Measurements from ENCODE around the gene RCAN1. TPM values are rescaled to one million over a fixed set of nuclear protein-coding genes. Genes with fewer than 3 reads are reported as not detected.

RCAN1 gene
- total and polyA plus RNA-seq, 2 of the 8 experiments (the other 6 are each of a cell fraction or from before 2014, with no cell fraction given), result 1.7 to 6.4 TPM

DNA sequence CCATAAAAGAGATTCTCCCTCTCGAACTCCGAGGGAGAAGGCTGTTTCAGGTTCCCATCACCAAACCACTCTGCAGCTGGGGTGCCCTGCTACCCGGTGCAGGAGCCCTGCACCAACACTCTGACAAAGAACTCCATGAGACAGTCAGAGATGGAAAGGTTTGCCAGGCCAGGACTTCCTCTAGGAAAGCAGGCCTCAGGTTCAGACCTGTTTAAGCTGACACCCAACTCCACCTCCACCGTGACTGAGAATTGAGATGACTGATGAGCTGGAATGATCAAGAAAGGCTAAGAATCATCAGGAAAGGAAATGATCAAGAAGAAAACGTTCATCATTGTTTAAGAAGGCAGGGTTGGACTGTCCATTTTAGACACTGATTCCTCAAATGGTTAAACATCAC, 56.7 kb downstream of the RCAN1 start:
- Histone ChIP-seq H3K79me2 (ENCODE audit: control insufficient read depth in 1 of 2, insufficient read depth in 2 of 2, low read length in 2 of 2) (no peaks in the 10 kb centered on the region), H3K14ac (ENCODE audit: insufficient read length) (no peak overlapping the region), H2BK5ac (ENCODE audit: low read depth, low read length) (no peak overlapping the region), H3K18ac (ENCODE audit: extremely low read depth, low read length) (no peak overlapping the region), H4K20me1 (replicated peaks in 1 of 2; ENCODE audit: control insufficient read depth in 1 of 2, insufficient read depth in 2 of 2, low read length in 2 of 2) (no peaks in the 10 kb centered on the region), H3K56ac (replicated peaks; ENCODE audit: insufficient read length, low read depth, low read length) (no peak overlapping the region), H3K4me1 (replicated peaks in 1 of 4; ENCODE audit: control insufficient read depth in 3 of 4, insufficient read depth in 4 of 4, low read length in 3 of 4) (no peaks in the 10 kb centered on the region), H3K79me1 (ENCODE audit: low read depth, low read length) (no peaks in the 10 kb centered on the region), H3K27ac (ENCODE audit: low read depth, low read length) (no peak overlapping the region), H2AFZ (ENCODE audit: low read length) (no peak overlapping the region), H3K27me3 (replicated peaks in 1 of 4; ENCODE audit: control insufficient read depth in 3 of 4, extremely low read depth in 1 of 4, insufficient read depth in 3 of 4, low read length in 3 of 4) (no peaks in the 10 kb centered on the region), H3K4ac (replicated peaks; ENCODE audit: insufficient read length, low read depth, low read length) (no peak overlapping the region), H3K4me2 (ENCODE audit: insufficient read depth in 1 of 2, low read depth in 2 of 2, low read length in 2 of 2) (no peak overlapping the region), H4K5ac (ENCODE audit: insufficient read length, low read depth, low read length) (no peak overlapping the region), H2BK15ac (ENCODE audit: low read length) (no peak overlapping the region), H4K8ac (ENCODE audit: extremely low read depth, insufficient read depth, low read length) (no peak overlapping the region), H2BK12ac (ENCODE audit: low read depth, low read length) (no peak overlapping the region), H3K36me3 (ENCODE audit: control insufficient read depth in 2 of 4, insufficient read depth in 4 of 4, low read length in 3 of 4) (peaks cover 0 to 2% (median 0%) of the 10 kb centered on the region in 4 experiments; a peak in 1 of 8 replicates), H3K4me3 (ENCODE audit: extremely low read depth in 1 of 4, insufficient read depth in 2 of 4, low read depth in 3 of 4, low read length in 4 of 4) (no peak overlapping the region), H2AK5ac (ENCODE audit: low read depth, low read length) (no peak overlapping the region), H3K9ac (replicated peaks in 1 of 4; ENCODE audit: extremely low read depth in 1 of 4, low read depth in 3 of 4, low read length in 3 of 4) (no peak overlapping the region), H3K9me3 (ENCODE audit: insufficient read depth in 2 of 2, low read depth in 1 of 2, low read length in 1 of 2) (peaks cover 6 to 16% of the 10 kb centered on the region in 2 experiments; a peak in 2 of 4 replicates), H4K91ac (replicated peaks; ENCODE audit: insufficient read length, low read length) (no peak overlapping the region), H3K23me2 (ENCODE audit: low read depth, low read length) (no peaks in the 10 kb centered on the region), H3K23ac (ENCODE audit: insufficient read length) (no peak overlapping the region), H2BK20ac (ENCODE audit: low read length) (no peak overlapping the region), H2BK120ac (replicated peaks; ENCODE audit: low read depth, low read length) (no peak overlapping the region)
- POLR2A ChIA-PET (ENCODE audit: partially characterized antibody), result interaction anchor here (1.6 kb wide), 1 partner anchor 10 kb away, joined by 3 read pairs; no protein-coding TSS in a partner anchor
- no peak for TF ChIP-seq EGR1 (IDR thresholded peaks at IDR 0.05; ENCODE audit: borderline replicate concordance, low read depth, low read length)
- no peak for TF ChIP-seq MAFK (IDR thresholded peaks at IDR 0.05; ENCODE audit: low read depth, low read length)
- TF ChIP-seq SAP30 (IDR thresholded peaks at IDR 0.05; ENCODE audit: insufficient read depth, insufficient replicate concordance, low read length), result no peak
- TF ChIP-seq, protein P1, sequence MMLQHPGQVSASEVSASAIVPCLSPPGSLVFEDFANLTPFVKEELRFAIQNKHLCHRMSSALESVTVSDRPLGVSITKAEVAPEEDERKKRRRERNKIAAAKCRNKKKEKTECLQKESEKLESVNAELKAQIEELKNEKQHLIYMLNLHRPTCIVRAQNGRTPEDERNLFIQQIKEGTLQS (IDR thresholded peaks at IDR 0.05; ENCODE audit: insufficient read depth, low read depth, low read length), result no peak
- TF ChIP-seq TAF7 (optimal IDR thresholded peaks at IDR 0.05; ENCODE audit: borderline replicate concordance, low read depth, low read length), result no peak
- TF ChIP-seq SIN3A (conservative IDR thresholded peaks at IDR 0.05 in 1 of 2, IDR thresholded peaks at IDR 0.05 in 1 of 2; ENCODE audit: low read depth in 1 of 2, low read length in 2 of 2), result no peak
- 92% methylated on average over 5 of the region's 5 CpGs; no CpG with 5 or more reads in 1 of the 2 experiments for WGBS, 2 experiments (ENCODE audit: extremely low coverage in 1 of 2, insufficient coverage in 1 of 2, insufficient read length in 1 of 2, insufficient replicate concordance in 2 of 2, low coverage in 1 of 2, low lambda C conversion rate in 2 of 2, missing lambda C conversion rate in 1 of 2)
- CTCF ChIA-PET (ENCODE audit: partially characterized antibody), result interaction anchor here (0.5 to 2.9 kb wide), 6 partner anchors 14 to 567 kb away, joined by 3 to 12 read pairs (median 6); no protein-coding TSS in a partner anchor
- DNase-seq (ENCODE audit: low read depth in 1 of 2, low spot score in 2 of 2) (no peak), FAIRE-seq (no peak)
